GM10847 (cell line): ENCODE results near the gene HDAC4.

Experiments
- POLR2A ChIP-seq: IDR thresholded peaks from 2 replicates; pipeline ENCODE4 v1.6.1; 2011; ENCODE audit not compliant: insufficient read length; ENCODE audit errors: extremely low read depth

HDAC4 gene

GRCh38 chr2:239130041-239130440 lies 270.8 kb downstream of the HDAC4 start:
- TF ChIP-seq POLR2A: no peak

GRCh38 chr2:239129147-239129920 lies 271.5 kb downstream of the HDAC4 start:
- TF ChIP-seq POLR2A: no peak

GRCh38 chr2:239128706-239129105 lies 272.1 kb downstream of the HDAC4 start:
- no peak for TF ChIP-seq POLR2A

GRCh38 chr2:239127513-239127912 lies 273.3 kb downstream of the HDAC4 start:
- no peak for TF ChIP-seq POLR2A

- no peak for TF ChIP-seq POLR2A
Measured at GRCh38 chr2:239125726-239126675, 274.8 kb downstream of the HDAC4 start.

- TF ChIP-seq POLR2A: no peak
Measured at GRCh38 chr2:239124152-239124899, 276.5 kb downstream of the HDAC4 start.

GRCh38 chr2:239122421-239123110 lies 278.3 kb downstream of the HDAC4 start:
- TF ChIP-seq POLR2A: no peak

- TF ChIP-seq POLR2A: no peak
Measured at GRCh38 chr2:239121600-239122012, 279.2 kb downstream of the HDAC4 start.

- no peak for TF ChIP-seq POLR2A
Measured at GRCh38 chr2:239120664-239121063, 280.2 kb downstream of the HDAC4 start.

- no peak for TF ChIP-seq POLR2A
Measured at GRCh38 chr2:239119346-239120126, 281.3 kb downstream of the HDAC4 start.

GRCh38 chr2:239118675-239119211 lies 282.1 kb downstream of the HDAC4 start:
- no peak for TF ChIP-seq POLR2A

GRCh38 chr2:239118264-239118663 lies 282.6 kb downstream of the HDAC4 start:
- TF ChIP-seq POLR2A: no peak

- TF ChIP-seq POLR2A: no peak
Measured at GRCh38 chr2:239117831-239118230, 283.0 kb downstream of the HDAC4 start.
